Brain microvascular endothelial cell (primary cell): Measurements from ENCODE around the gene JAML.

Experiments used
- DNase-seq: peaks from one replicate; pipeline ENCODE4 v3.0.0-alpha.2; 2020
- H3K27ac ChIP-seq: fragments of 250-450 bp; sonication (Bioruptor Pico); 2 replicates; pipeline ENCODE4 v1.5.1; 2020; ENCODE audit warnings: mild to moderate bottlenecking, moderate library complexity
- H3K27me3 ChIP-seq: fragments of 250-450 bp; sonication (Bioruptor Pico); replicated peaks from 2 replicates; pipeline ENCODE4 v1.5.1; 2020; ENCODE audit warnings: mild to moderate bottlenecking
- H3K36me3 ChIP-seq: fragments of 250-450 bp; sonication (Bioruptor Pico); replicated peaks from 2 replicates; pipeline ENCODE4 v1.5.1; 2020; ENCODE audit warnings: mild to moderate bottlenecking
- H3K4me3 ChIP-seq: 2 replicates; pipeline ENCODE4 v1.5.1; 2011; ENCODE audit warnings: low read depth, mild to moderate bottlenecking, control low read depth, low read length, moderate library complexity
- CTCF ChIP-seq: IDR thresholded peaks from 2 replicates; pipeline ENCODE4 v1.5.1; 2011; ENCODE audit warnings: low read depth, mild to moderate bottlenecking, moderate library complexity, low read length, control low read depth, inconsistent platforms; ENCODE audit errors: missing control alignments
- in situ Hi-C: cut with HindIII; loops from 2 replicates; pipeline ENCODE4 v1.10.0; 2017; ENCODE audit warnings: low sequenced_read_pairs, low pct_ligation_motif_present

JAML gene

GRCh38 chr11:118211006-118211405 lies 13.8 kb downstream of the JAML start:
- H3K36me3 ChIP-seq = no peaks in the 10 kb centered on the region
- TF ChIP-seq CTCF = no peak
- no peak overlapping the region for H3K27ac ChIP-seq
- in situ Hi-C loops = no loop called here
- peak; percentile 14 for DNase-seq
- H3K4me3 ChIP-seq = no peak overlapping the region
- peaks cover 18% of the 10 kb centered on the region for H3K27me3 ChIP-seq

- Histone ChIP-seq H3K4me3 (no peak overlapping the region), H3K27ac (no peak overlapping the region), H3K27me3 (peaks cover 18% of the 10 kb centered on the region), H3K36me3 (no peaks in the 10 kb centered on the region)
- in situ Hi-C loops = no loop called here
- no peak for DNase-seq
- TF ChIP-seq CTCF = no peak
Measured at GRCh38 chr11:118210323-118210722, 14.5 kb downstream of the JAML start.

GRCh38 chr11:118209033-118209432 lies 15.8 kb downstream of the JAML start:
- TF ChIP-seq CTCF = no peak
- Histone ChIP-seq H3K27me3 (peaks cover 16% of the 10 kb centered on the region), H3K4me3 (no peak overlapping the region), H3K36me3 (no peaks in the 10 kb centered on the region), H3K27ac (no peak overlapping the region)
- in situ Hi-C loops = no loop called here
- no peak for DNase-seq

- H3K36me3 ChIP-seq = no peaks in the 10 kb centered on the region
- peaks cover 9% of the 10 kb centered on the region for H3K27me3 ChIP-seq
- in situ Hi-C loops = no loop called here
- H3K4me3 ChIP-seq = no peak overlapping the region
- no peak for DNase-seq
- TF ChIP-seq CTCF = no peak
- H3K27ac ChIP-seq = no peak overlapping the region
Measured at GRCh38 chr11:118207079-118207478, 17.7 kb downstream of the JAML start.

GRCh38 chr11:118206391-118207031 lies 18.3 kb downstream of the JAML start:
- Histone ChIP-seq H3K36me3 (no peaks in the 10 kb centered on the region), H3K27me3 (peaks cover 9% of the 10 kb centered on the region), H3K4me3 (no peak overlapping the region), H3K27ac (no peak overlapping the region)
- no peak for TF ChIP-seq CTCF
- no peak for DNase-seq
- in situ Hi-C loops = no loop called here
